GM23248 (cell line): ENCODE results near the gene CSMD2. TPM values are rescaled to one million over a fixed set of nuclear protein-coding genes. Genes with fewer than 3 reads are reported as not detected.
A peak's percentile ranks its signal among the peaks of the same experiment; 100 is the strongest.

Experiments used
- DNase-seq: peaks from one replicate; pipeline ENCODE4 v3.0.0-alpha.2; 2015
- H2AFZ ChIP-seq: fragments of 200-600 bp; sonication (generic); 2 replicates; pipeline ENCODE4 v1.6.1; 2016; ENCODE audit warnings: antibody characterized with exemption
- H3F3A ChIP-seq: fragments of 200-600 bp; sonication (generic); 2 replicates; pipeline ENCODE4 v1.6.1; 2016; ENCODE audit warnings: mild to moderate bottlenecking, antibody characterized with exemption, mixed run types; ENCODE audit not compliant: insufficient read depth
- H3K27ac ChIP-seq: fragments of 200-600 bp; sonication (generic); 2 replicates; pipeline ENCODE4 v1.5.1; 2016; ENCODE audit warnings: mild to moderate bottlenecking
- H3K27me3 ChIP-seq: fragments of 200-600 bp; sonication (generic); replicated peaks from 2 replicates; pipeline ENCODE4 v1.6.1; 2016; ENCODE audit warnings: mild to moderate bottlenecking; ENCODE audit not compliant: insufficient read depth
- H3K36me3 ChIP-seq: fragments of 200-600 bp; sonication (generic); 2 replicates; pipeline ENCODE4 v1.6.1; 2016; ENCODE audit warnings: low read depth, mild to moderate bottlenecking
- H3K4me1 ChIP-seq: fragments of 200-600 bp; sonication (generic); 2 replicates; pipeline ENCODE4 v1.6.1; 2016; ENCODE audit warnings: mild to moderate bottlenecking; ENCODE audit not compliant: insufficient read depth
- H3K4me2 ChIP-seq: fragments of 200-600 bp; sonication (generic); one replicate; pipeline ENCODE4 v1.6.1; 2016; ENCODE audit warnings: mild to moderate bottlenecking; ENCODE audit not compliant: unreplicated experiment
- H3K4me3 ChIP-seq: fragments of 200-600 bp; sonication (generic); 2 replicates; pipeline ENCODE4 v1.5.1; 2016; ENCODE audit warnings: mild to moderate bottlenecking
- H3K79me2 ChIP-seq: fragments of 200-600 bp; sonication (generic); 2 replicates; pipeline ENCODE4 v1.6.1; 2016; ENCODE audit warnings: mild to moderate bottlenecking; ENCODE audit not compliant: insufficient read depth
- H3K9ac ChIP-seq: fragments of 200-600 bp; sonication (generic); 2 replicates; pipeline ENCODE4 v1.6.1; 2016; ENCODE audit warnings: mild to moderate bottlenecking
- H3K9me2 ChIP-seq: fragments of 200-600 bp; sonication (generic); 2 replicates; pipeline ENCODE4 v1.6.1; 2016; ENCODE audit warnings: mixed run types, mild to moderate bottlenecking, moderate library complexity; ENCODE audit not compliant: insufficient read depth
- H3K9me3 ChIP-seq: fragments of 200-600 bp; sonication (generic); one replicate; pipeline ENCODE4 v1.6.1; 2017; ENCODE audit warnings: low read depth
- H4K20me1 ChIP-seq: fragments of 200-600 bp; sonication (generic); 2 replicates; pipeline ENCODE4 v1.6.0; 2016; ENCODE audit not compliant: insufficient read depth
- EZH2 ChIP-seq: fragments of 200-600 bp; sonication (generic); IDR thresholded peaks from 2 replicates; pipeline ENCODE4 v1.6.1; 2018; ENCODE audit warnings: antibody characterized with exemption, mild to moderate bottlenecking; ENCODE audit not compliant: insufficient read depth, poor library complexity, severe bottlenecking
- EZH2phosphoT487 ChIP-seq: fragments of 200-600 bp; sonication (generic); IDR thresholded peaks from 2 replicates; pipeline ENCODE4 v1.6.1; 2018; ENCODE audit warnings: antibody characterized with exemption, moderate library complexity, mild to moderate bottlenecking, low read depth; ENCODE audit not compliant: insufficient read depth
- WGBS, 2 experiments: methylation state at CpG; one replicate each; pipeline ENCODE4 v1.1.6; 2015 to 2017; ENCODE audit warnings: low lambda C conversion rate in 2 of 2, low coverage in 1 of 2; ENCODE audit errors: missing lambda C conversion rate in 2 of 2; 5-methylcytosine and 5-hydroxymethylcytosine counted together
- in situ Hi-C: fragments of 300-500 bp; cut with MboI; formaldehyde crosslinking; loops from 2 replicates; pipeline ENCODE4 v1.15.0; 2020
- polyA plus RNA-seq: library from polyadenylated mRNA; unstranded; fragments of >200 nt; fragmentation: Nextera tagmentation; extraction: Ambion mirVana; gene quantifications from 2 replicates; pipeline ENCODE4 v1.2.1, GENCODE V29; 2016
- total RNA-seq: library from RNA; depleted of rRNA; stranded (reverse); fragments of >200 nt; shearing (Covaris generic); gene quantifications from 2 replicates; pipeline ENCODE4 v1.2.3, GENCODE V29; 2014

The CSMD2 gene
- total and polyA plus RNA-seq, 2 experiments from 2014 or later, result 4.5 to 7.1 TPM

GRCh38 chr1:33586106-33586505 is 578.9 kb downstream of the CSMD2 start:
- Histone ChIP-seq H3K79me2 (no peaks in the 10 kb centered on the region), H3K4me1 (peaks cover 8% of the 10 kb centered on the region), H2AFZ (no peak overlapping the region), H3K36me3 (no peaks in the 10 kb centered on the region; the same call in 1 of the 2 replicates), H3K9me3 (no peaks in the 10 kb centered on the region), H3K27me3 (no peaks in the 10 kb centered on the region), H4K20me1 (no peaks in the 10 kb centered on the region), H3K4me2 (no peak overlapping the region), H3K9ac (no peak overlapping the region), H3K9me2 (no peaks in the 10 kb centered on the region), H3K4me3 (no peak overlapping the region), H3K27ac (no peak overlapping the region), H3F3A (peaks cover 12% of the 10 kb centered on the region)
- 97 to 100% methylated on average over 4 of the region's 4 CpGs for WGBS, 2 experiments
- peak; percentile 53 for DNase-seq
- in situ Hi-C loops, result no loop called here
- TF ChIP-seq EZH2phosphoT487 (no peak), EZH2 (no peak)

GRCh38 chr1:33583567-33583966 is 581.5 kb downstream of the CSMD2 start:
- Histone ChIP-seq H3K4me1 (peaks cover 8% of the 10 kb centered on the region), H3K36me3 (no peaks in the 10 kb centered on the region; the same call in 1 of the 2 replicates), H2AFZ (no peak overlapping the region), H3K27ac (no peak overlapping the region), H3K9me3 (no peaks in the 10 kb centered on the region), H3F3A (peaks cover 12% of the 10 kb centered on the region), H4K20me1 (no peaks in the 10 kb centered on the region), H3K79me2 (no peaks in the 10 kb centered on the region), H3K4me3 (no peak overlapping the region), H3K9me2 (no peaks in the 10 kb centered on the region), H3K9ac (no peak overlapping the region), H3K27me3 (no peaks in the 10 kb centered on the region), H3K4me2 (no peak overlapping the region)
- no peak for DNase-seq
- in situ Hi-C loops, result no loop called here
- no peak for TF ChIP-seq EZH2
- TF ChIP-seq EZH2phosphoT487, result no peak
- 50 to 55% methylated on average over 6 of the region's 6 CpGs for WGBS, 2 experiments

GRCh38 chr1:33578557-33579448 is 586.2 kb downstream of the CSMD2 start:
- H4K20me1 ChIP-seq, result no peaks in the 10 kb centered on the region
- no peak overlapping the region for H3K4me2 ChIP-seq
- no peaks in the 10 kb centered on the region for H3K4me1 ChIP-seq
- no peaks in the 10 kb centered on the region for H3F3A ChIP-seq
- in situ Hi-C loops, result no loop called here
- H3K9me2 ChIP-seq, result no peaks in the 10 kb centered on the region
- no peaks in the 10 kb centered on the region; the same call in 1 of the 2 replicates for H3K36me3 ChIP-seq
- no peaks in the 10 kb centered on the region for H3K9me3 ChIP-seq
- H3K4me3 ChIP-seq, result no peak overlapping the region
- TF ChIP-seq EZH2 (no peak), EZH2phosphoT487 (no peak)
- DNase-seq, result no peak
- 73 to 75% methylated on average over 16 of the region's 16 CpGs for WGBS, 2 experiments
- H3K9ac ChIP-seq, result no peak overlapping the region
- H2AFZ ChIP-seq, result no peak overlapping the region
- H3K27me3 ChIP-seq, result no peaks in the 10 kb centered on the region
- no peak overlapping the region for H3K27ac ChIP-seq
- no peaks in the 10 kb centered on the region for H3K79me2 ChIP-seq

GRCh38 chr1:33577663-33578062 is 587.4 kb downstream of the CSMD2 start:
- H3K27me3 ChIP-seq, result no peaks in the 10 kb centered on the region
- H3K9me2 ChIP-seq, result no peaks in the 10 kb centered on the region
- H3K36me3 ChIP-seq, result no peaks in the 10 kb centered on the region; the same call in 1 of the 2 replicates
- no peaks in the 10 kb centered on the region for H4K20me1 ChIP-seq
- no peak overlapping the region for H3K4me2 ChIP-seq
- H3K4me3 ChIP-seq, result no peak overlapping the region
- H3F3A ChIP-seq, result no peaks in the 10 kb centered on the region
- no peak for DNase-seq
- no peak overlapping the region for H3K9ac ChIP-seq
- H3K4me1 ChIP-seq, result no peaks in the 10 kb centered on the region
- H2AFZ ChIP-seq, result no peak overlapping the region
- H3K27ac ChIP-seq, result no peak overlapping the region
- no peak for TF ChIP-seq EZH2
- no peak for TF ChIP-seq EZH2phosphoT487
- no peaks in the 10 kb centered on the region for H3K9me3 ChIP-seq
- no peaks in the 10 kb centered on the region for H3K79me2 ChIP-seq
- in situ Hi-C loops, result no loop called here
- 95 to 96% methylated on average over 9 of the region's 9 CpGs for WGBS, 2 experiments
